Endodermal cell (in vitro differentiated cells): ENCODE data around the gene ZBTB4. TPM values are rescaled to one million over a fixed set of nuclear protein-coding genes. Genes with fewer than 3 reads are reported as not detected.

Experiments
- DNase-seq: peaks from one replicate; pipeline ENCODE4 v3.0.0-alpha.2; 2017
- H3K27ac ChIP-seq: 2 replicates; pipeline ENCODE4 v1.5.1; 2013; ENCODE audit warnings: mild to moderate bottlenecking, low read depth, low read length, moderate library complexity
- H3K27me3 ChIP-seq: 2 replicates; pipeline ENCODE4 v1.6.1; 2013; ENCODE audit warnings: mild to moderate bottlenecking, low read length, moderate library complexity; ENCODE audit not compliant: insufficient read depth, control insufficient read depth, poor library complexity, severe bottlenecking
- H3K36me3 ChIP-seq: 2 replicates; pipeline ENCODE4 v1.7.0; 2013; ENCODE audit warnings: mild to moderate bottlenecking, low read length, moderate library complexity; ENCODE audit not compliant: control insufficient read depth, insufficient read depth
- H3K4me1 ChIP-seq: one replicate; pipeline ENCODE4 v1.7.0; 2013; ENCODE audit warnings: low read length; ENCODE audit not compliant: control insufficient read depth, insufficient read depth
- H3K4me3 ChIP-seq: 2 replicates; pipeline ENCODE4 v1.5.1; 2013; ENCODE audit warnings: mild to moderate bottlenecking, low read length, moderate library complexity
- H3K9ac ChIP-seq: 2 replicates; pipeline ENCODE4 v1.6.1; 2013; ENCODE audit warnings: mild to moderate bottlenecking, low read length, moderate library complexity; ENCODE audit not compliant: poor library complexity, severe bottlenecking; ENCODE audit errors: extremely low read depth
- H3K9me3 ChIP-seq: 2 replicates; pipeline ENCODE4 v1.6.1; 2013; ENCODE audit warnings: mild to moderate bottlenecking, low read length, moderate library complexity; ENCODE audit not compliant: control insufficient read depth
- H3K27ac Mint-ChIP-seq: 2 replicates; pipeline ENCODE4 v1.8.0; 2020; ENCODE audit warnings: mixed read lengths
- H3K27me3 Mint-ChIP-seq: 2 replicates; pipeline ENCODE4 v1.8.0; 2021; ENCODE audit warnings: mild to moderate bottlenecking, mixed read lengths; ENCODE audit not compliant: insufficient read depth
- H3K36me3 Mint-ChIP-seq: 2 replicates; pipeline ENCODE4 v1.8.0; 2020; ENCODE audit warnings: low read depth, mixed read lengths
- H3K4me1 Mint-ChIP-seq: 2 replicates; pipeline ENCODE4 v1.8.0; 2020; ENCODE audit warnings: mixed read lengths
- H3K4me3 Mint-ChIP-seq: 2 replicates; pipeline ENCODE4 v1.8.0; 2020; ENCODE audit warnings: mild to moderate bottlenecking, moderate library complexity, mixed read lengths
- H3K9me3 Mint-ChIP-seq: 2 replicates; pipeline ENCODE4 v1.8.0; 2020; ENCODE audit warnings: mild to moderate bottlenecking, mixed read lengths
- CTCF ChIP-seq: fragments of 200-600 bp; sonication (generic); conservative IDR thresholded peaks from 2 replicates; pipeline ENCODE4 v1.5.0; 2021; ENCODE audit warnings: antibody characterized with exemption, mild to moderate bottlenecking
- WGBS, 2 experiments: methylation state at CpG; one replicate each; pipeline versions ENCODE4 v1.1.5 to v1.1.7; 2013; ENCODE audit warnings: missing lambda C conversion rate in 2 of 2, mixed read lengths in 1 of 2; ENCODE audit not compliant: insufficient coverage in 1 of 2, insufficient read length in 1 of 2; 5-methylcytosine and 5-hydroxymethylcytosine counted together
- total RNA-seq, 2 donors: library from RNA; stranded (reverse); fragmentation: NEBNext Ultra II Directional in 1 of 2; extraction: Animal tissue kit (Norgen Biotek cat#: 25700) in 1 of 2; gene quantifications; 2 replicates in 1 of 2; 3 replicates in 1 of 2; pipeline ENCODE4 v1.2.1, GENCODE V29; 2021

Gene ZBTB4
- total RNA-seq, 2 donors from 2014 or later: 18.8 to 25.5 TPM

GRCh38 chr17:7512824-7513540 is 33.6 kb upstream of the ZBTB4 start:
- H3K27me3 ChIP-seq: no peaks in the 10 kb centered on the region
- H3K4me1 ChIP-seq: no peaks in the 10 kb centered on the region
- peaks cover 73% of the 10 kb centered on the region for H3K36me3 ChIP-seq
- no peak overlapping the region for H3K4me3 Mint-ChIP-seq
- H3K4me3 ChIP-seq: no peak overlapping the region
- H3K9me3 ChIP-seq: no peaks in the 10 kb centered on the region
- H3K4me1 Mint-ChIP-seq: no peaks in the 10 kb centered on the region
- H3K27ac Mint-ChIP-seq: no peak overlapping the region
- no peaks in the 10 kb centered on the region for H3K9me3 Mint-ChIP-seq
- DNase-seq: no peak
- 85 to 92% methylated on average over 14 to 20 of the region's 20 CpGs for WGBS, 2 experiments
- H3K27ac ChIP-seq: no peak overlapping the region
- no peak for TF ChIP-seq CTCF
- H3K9ac ChIP-seq: no peak overlapping the region
- H3K27me3 Mint-ChIP-seq: no peaks in the 10 kb centered on the region
- H3K36me3 Mint-ChIP-seq: peaks cover 66% of the 10 kb centered on the region

GRCh38 chr17:7512105-7512504 is 32.7 kb upstream of the ZBTB4 start:
- Histone ChIP-seq H3K9ac (no peak overlapping the region), H3K27me3 (no peaks in the 10 kb centered on the region), H3K36me3 (peaks cover 80% of the 10 kb centered on the region), H3K27ac (no peak overlapping the region), H3K9me3 (no peaks in the 10 kb centered on the region), H3K4me1 (no peaks in the 10 kb centered on the region), H3K4me3 (no peak overlapping the region)
- Mint-ChIP-seq H3K9me3 (no peaks in the 10 kb centered on the region), H3K4me1 (no peaks in the 10 kb centered on the region), H3K27ac (no peak overlapping the region), H3K4me3 (no peak overlapping the region), H3K27me3 (no peaks in the 10 kb centered on the region), H3K36me3 (peaks cover 73% of the 10 kb centered on the region)
- TF ChIP-seq CTCF: no peak
- DNase-seq: no peak
- 97% methylated on average over 14 to 15 of the region's 15 CpGs for WGBS, 2 experiments

GRCh38 chr17:7511108-7511507 is 31.7 kb upstream of the ZBTB4 start:
- H3K4me1 Mint-ChIP-seq: no peaks in the 10 kb centered on the region
- no peaks in the 10 kb centered on the region for H3K27me3 ChIP-seq
- H3K4me1 ChIP-seq: no peaks in the 10 kb centered on the region
- no peaks in the 10 kb centered on the region for H3K9me3 Mint-ChIP-seq
- no peak overlapping the region for H3K27ac Mint-ChIP-seq
- peaks cover 86% of the 10 kb centered on the region for H3K36me3 ChIP-seq
- TF ChIP-seq CTCF: no peak
- H3K9me3 ChIP-seq: no peaks in the 10 kb centered on the region
- H3K4me3 Mint-ChIP-seq: no peak overlapping the region
- peaks cover 76% of the 10 kb centered on the region for H3K36me3 Mint-ChIP-seq
- no peaks in the 10 kb centered on the region for H3K27me3 Mint-ChIP-seq
- H3K27ac ChIP-seq: no peak overlapping the region
- no peak for DNase-seq
- no peak overlapping the region for H3K9ac ChIP-seq
- H3K4me3 ChIP-seq: no peak overlapping the region
- 91 to 95% methylated on average over 7 to 10 of the region's 10 CpGs for WGBS, 2 experiments
